K562 (cell line): ENCODE results near the gene EFNA2. TPM values are rescaled to one million over a fixed set of nuclear protein-coding genes. Genes with fewer than 3 reads are reported as not detected.
"Not testable (repeated sequence)": the region's sequence is repeated elsewhere in the genome, so short reads cannot be mapped to it uniquely, and the experiment has no call there.

Source experiments
- ATAC-seq: fragments of 200-7000 bp; cut with Tn5 transposase; 3 replicates; pipeline ENCODE4 v1.9.1; 2020; ENCODE audit warnings: moderate library complexity
- BruUV-seq: library from RNA; stranded (reverse); fragments of 400-500 nt; replicated peaks from 2 replicates; lab custom pipeline; 2021; lab: Mats Ljungman, UMichigan
- CTCF ChIA-PET: fragments of 300-600 bp; formaldehyde crosslinking; extraction: SDS; loops from one replicate; lab custom pipeline; 2021; ENCODE audit warnings: low intra/inter-chr PET ratio; lab: Yijun Ruan, JAX
- POLR2A ChIA-PET: fragments of 300-600, 350-650 bp; sonication (Branson Sonifier 250); formaldehyde crosslinking; extraction: SDS; loops from one replicate; lab custom pipeline; 2021; ENCODE audit warnings: antibody characterized with exemption, inconsistent platforms; lab: Yijun Ruan, JAX
- DNase-seq, 4 experiments: peaks; one replicate each; pipeline versions ENCODE4 v3.0.0 to v3.0.0-alpha.2; 2011 to 2018; ENCODE audit warnings: low spot score in 3 of 4, mixed read lengths in 3 of 4; ENCODE audit errors: extremely low read depth in 1 of 4
- FAIRE-seq: peaks from 2 replicates; lab custom pipeline; 2011; peaks lifted over from hg19 to GRCh38; lab: Jason Lieb, UNC
- H2AFZ ChIP-seq: 2 replicates; pipeline ENCODE4 v1.6.0; 2011; ENCODE audit warnings: low read depth, low read length, control low read depth, inconsistent platforms
- H3K27ac ChIP-seq: fragments of 200-600 bp; 3 replicates; pipeline ENCODE4 v1.8.0; 2011; ENCODE audit warnings: low read depth, mild to moderate bottlenecking, control low read depth, inconsistent platforms, low read length, moderate library complexity, mixed read lengths; ENCODE audit errors: extremely low read depth
- H3K27me3 ChIP-seq, 2 experiments: fragments of 300-600 bp in 1 of 2; 2 replicates in 1 of 2; 3 replicates in 1 of 2; pipeline versions ENCODE4 v1.6.0 to v1.8.0; 2011; ENCODE audit warnings: inconsistent platforms in 2 of 2, low read length in 2 of 2, mild to moderate bottlenecking in 1 of 2, mixed read lengths in 1 of 2, moderate library complexity in 1 of 2; ENCODE audit not compliant: control insufficient read depth in 2 of 2, insufficient read depth in 2 of 2
- H3K36me3 ChIP-seq: fragments of 300-600 bp; 3 replicates; pipeline ENCODE4 v1.8.0; 2011; ENCODE audit warnings: mild to moderate bottlenecking, low read length, inconsistent platforms; ENCODE audit not compliant: control insufficient read depth, insufficient read depth
- H3K4me1 ChIP-seq, 2 experiments: fragments of 200-600 bp in 1 of 2; replicated peaks in 1 of 2; 2 replicates in 1 of 2; 3 replicates in 1 of 2; pipeline versions ENCODE4 v1.5.1 to v1.8.0; 2011; ENCODE audit warnings: inconsistent platforms in 2 of 2, low read length in 2 of 2, mild to moderate bottlenecking in 1 of 2, mixed read lengths in 1 of 2, moderate library complexity in 1 of 2; ENCODE audit not compliant: control insufficient read depth in 2 of 2, insufficient read depth in 2 of 2
- H3K4me2 ChIP-seq: 2 replicates; pipeline ENCODE4 v1.6.1; 2011; ENCODE audit warnings: low read length, control low read depth, inconsistent platforms, mixed read lengths; ENCODE audit not compliant: insufficient read depth
- H3K4me3 ChIP-seq: fragments of 200-600 bp; sonication (generic), shearing (Covaris generic); 2 replicates; pipeline ENCODE4 v1.5.1; 2016; ENCODE audit warnings: control low read depth, inconsistent platforms
- H3K79me2 ChIP-seq: fragments of 200-600 bp; 3 replicates; pipeline ENCODE4 v1.8.0; 2011; ENCODE audit warnings: low read length, inconsistent platforms; ENCODE audit not compliant: control insufficient read depth, insufficient read depth
- H3K9ac ChIP-seq, 2 experiments: 2 replicates each; pipeline versions ENCODE4 v1.6.0 to v1.6.1; 2011; ENCODE audit warnings: low read depth in 2 of 2, low read length in 2 of 2, control low read depth in 1 of 2, inconsistent platforms in 1 of 2, mild to moderate bottlenecking in 1 of 2, mixed read lengths in 1 of 2; ENCODE audit not compliant: insufficient read depth in 1 of 2
- H3K9me1 ChIP-seq: one replicate; pipeline ENCODE4 v1.6.0; 2011; ENCODE audit warnings: inconsistent platforms, mild to moderate bottlenecking, low read length, moderate library complexity; ENCODE audit not compliant: control insufficient read depth, insufficient read depth
- H3K9me3 ChIP-seq: replicated peaks from 2 replicates; pipeline ENCODE4 v1.5.1; 2011; ENCODE audit warnings: low read depth, low read length, inconsistent platforms; ENCODE audit not compliant: control insufficient read depth, insufficient read depth
- H4K20me1 ChIP-seq: replicated peaks from 2 replicates; pipeline ENCODE4 v1.6.1; 2011; ENCODE audit warnings: low read length, inconsistent platforms, mixed read lengths; ENCODE audit not compliant: control insufficient read depth, insufficient read depth
- ADNP ChIP-seq: fragments of 200-800 bp; sonication (Bioruptor generic); IDR thresholded peaks from 2 replicates; pipeline ENCODE4 v1.6.1; 2016; ENCODE audit warnings: missing genetic modification characterization, missing compliant biosample characterization
- ARID1B ChIP-seq: fragments of 450-650 bp; IDR thresholded peaks from 2 replicates; pipeline ENCODE4 v1.6.1; 2016; ENCODE audit warnings: antibody characterized with exemption, mild to moderate bottlenecking, inconsistent platforms
- C11orf30 ChIP-seq: fragments of 450-650 bp; IDR thresholded peaks from 2 replicates; pipeline ENCODE4 v1.6.1; 2016; ENCODE audit warnings: low read depth, mild to moderate bottlenecking
- CBFA2T3 ChIP-seq: fragments of 450-650 bp; IDR thresholded peaks from 2 replicates; pipeline ENCODE4 v1.6.1; 2017
- CEBPB ChIP-seq: fragments of 450-650 bp; IDR thresholded peaks from 2 replicates; pipeline ENCODE4 v1.6.1; 2016; ENCODE audit warnings: missing genetic modification characterization, missing compliant biosample characterization
- HDAC2 ChIP-seq: fragments of 450-650 bp; IDR thresholded peaks from 2 replicates; pipeline ENCODE4 v1.6.1; 2016; ENCODE audit warnings: mild to moderate bottlenecking
- MAFF ChIP-seq: IDR thresholded peaks from 2 replicates; pipeline ENCODE4 v1.6.1; 2012; ENCODE audit warnings: low read length, improper control_type of control experiment
- MAFG ChIP-seq: fragments of 450-650 bp; conservative IDR thresholded peaks from 2 replicates; pipeline ENCODE4 v1.6.1; 2016; ENCODE audit warnings: missing genetic modification characterization, missing compliant biosample characterization
- MEIS2 ChIP-seq: fragments of 450-650 bp; IDR thresholded peaks from 2 replicates; pipeline ENCODE4 v1.6.1; 2014; ENCODE audit warnings: mild to moderate bottlenecking; ENCODE audit not compliant: partially characterized antibody
- NFE2 ChIP-seq: IDR thresholded peaks from 2 replicates; pipeline ENCODE4 v1.6.1; 2014; ENCODE audit warnings: antibody characterized with exemption, low read depth
- NFIC ChIP-seq: fragments of 450-650 bp; IDR thresholded peaks from 2 replicates; pipeline ENCODE4 v1.6.1; 2017; ENCODE audit warnings: mild to moderate bottlenecking, inconsistent platforms
- NR2C2 ChIP-seq, 2 experiments: fragments of 200-800 bp in 1 of 2; sonication (Bioruptor generic) in 1 of 2; sonication (generic) in 1 of 2; formaldehyde crosslinking in 1 of 2; IDR thresholded peaks; 2 replicates each; pipeline versions ENCODE4 v1.6.1 to v1.8.0; 2016 to 2022; ENCODE audit warnings: mild to moderate bottlenecking in 1 of 2, missing compliant biosample characterization in 1 of 2, missing genetic modification characterization in 1 of 2, missing genetic modification reagents in 1 of 2
- PBX2 ChIP-seq, 2 experiments: IDR thresholded peaks in 1 of 2; conservative IDR thresholded peaks in 1 of 2; 2 replicates each; pipeline ENCODE4 v1.6.1; 2016; ENCODE audit warnings: low read depth in 2 of 2, mild to moderate bottlenecking in 1 of 2, missing compliant biosample characterization in 1 of 2, missing genetic modification characterization in 1 of 2, moderate library complexity in 1 of 2
- PKNOX1 ChIP-seq: fragments of 450-650 bp; IDR thresholded peaks from 2 replicates; pipeline ENCODE4 v1.6.1; 2016
- RCOR1 ChIP-seq, 2 experiments: IDR thresholded peaks; 2 replicates each; pipeline ENCODE4 v1.6.1; 2012; ENCODE audit warnings: low read depth in 2 of 2, low read length in 2 of 2, borderline replicate concordance in 1 of 2, improper control_type of control experiment in 1 of 2
- SMARCE1 ChIP-seq: fragments of 450-650 bp; IDR thresholded peaks from 2 replicates; pipeline ENCODE4 v1.7.1; 2016; ENCODE audit warnings: mild to moderate bottlenecking
- TRIM24 ChIP-seq, 2 experiments: fragments of 450-650 bp; IDR thresholded peaks; 2 replicates each; pipeline ENCODE4 v1.6.1; 2016
- ZNF316 ChIP-seq: fragments of 450-650 bp; IDR thresholded peaks from 2 replicates; pipeline ENCODE4 v1.6.1; 2016
- ZNF384 ChIP-seq: IDR thresholded peaks from 2 replicates; pipeline ENCODE4 v1.6.1; 2012; ENCODE audit warnings: low read depth, low read length, improper control_type of control experiment
- WGBS: fragments of 100-300 bp; shearing (Covaris generic); methylation state at CpG from one replicate; pipeline ENCODE4 v1.1.6; 2016; ENCODE audit warnings: low coverage, mixed read lengths; ENCODE audit not compliant: insufficient coverage; ENCODE audit errors: missing lambda C conversion rate; 5-methylcytosine and 5-hydroxymethylcytosine counted together
- in situ Hi-C: fragments of 300-500 bp; cut with MboI; formaldehyde crosslinking; loops from 4 replicates; pipeline ENCODE4 v1.15.0; 2018; ENCODE audit warnings: inconsistent platforms, mixed read lengths
- intact Hi-C: fragments of 100-400 bp; cut with micrococcal nuclease; formaldehyde crosslinking; loops from 2 replicates; pipeline ENCODE4 v1.14.2; 2022
- polyA plus RNA-seq, 8 experiments: library from polyadenylated mRNA; depleted of rRNA in 4 of 8; stranded (reverse) in 5 of 8; unstranded in 3 of 8; fragments of >200 nt; fragmentation: Nextera tagmentation in 2 of 8; fragmentation: Illumina TruSeq in 1 of 8; extraction: Ambion mirVana in 2 of 8; extraction: Trizol in 1 of 8; gene quantifications; 2 replicates each; pipeline versions ENCODE4 v1.2.1 to v1.2.3, GENCODE V29; 2011 to 2014; ENCODE audit warnings: inconsistent platforms in 1 of 8, missing spikeins in 1 of 8
- total RNA-seq, 7 experiments: library from RNA; depleted of rRNA in 6 of 7; stranded (reverse); fragments of >200 nt in 6 of 7; fragmentation: Illumina TruSeq in 2 of 7; extraction: Trizol in 2 of 7; gene quantifications; 2 replicates each; pipeline versions ENCODE4 v1.2.1 to v1.2.3, GENCODE V29; 2011 to 2021; ENCODE audit warnings: low replicate concordance in 1 of 7

EFNA2 gene
- total and polyA plus RNA-seq, 9 of the 15 experiments (the other 6 are each of a cell fraction or from before 2014, with no cell fraction given), result 0.11 to 0.44 (median 0.15) TPM; not detected in 6

DNA sequence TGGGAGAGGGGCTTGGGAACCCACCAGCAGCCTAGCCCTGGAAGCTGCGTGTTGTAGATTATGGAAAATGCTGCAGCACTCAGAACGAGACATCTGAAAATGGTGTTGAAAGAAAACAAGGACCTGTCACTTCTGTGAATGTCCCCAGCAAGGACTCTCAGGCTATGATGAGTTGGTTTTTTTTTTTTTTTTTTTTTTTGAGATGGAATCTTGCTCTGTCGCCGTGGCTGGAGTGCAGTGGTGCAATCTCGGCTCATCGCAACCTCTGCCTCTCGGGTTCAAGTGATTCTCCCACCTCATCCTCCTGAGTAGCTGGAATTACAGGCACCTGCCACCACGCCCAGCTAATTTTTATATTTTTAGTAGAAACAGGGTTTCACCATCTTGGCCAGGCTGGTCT is 46.5 kb downstream of the EFNA2 start:
- DNase-seq; CTCF ChIA-PET; intact Hi-C loops; H3K27me3 ChIP-seq; BruUV-seq; H3K4me3 ChIP-seq; in situ Hi-C loops; POLR2A ChIA-PET; H3K9me3 ChIP-seq; H3K36me3 ChIP-seq; H3K27ac ChIP-seq; H4K20me1 ChIP-seq; H3K9me1 ChIP-seq; H3K79me2 ChIP-seq; TF ChIP-seq NR2C2 (CRISPR knock-in tag; IDR thresholded peaks at IDR 0.05); PBX2 (CRISPR knock-in tag; IDR thresholded peaks at IDR 0.05; ENCODE audit: low read depth): not testable (repeated sequence)
- H2AFZ ChIP-seq, result peak overlapping the region; percentile 82
- peak overlapping the region in 1 of 2 experiments; percentile 75; a peak in 1 of 4 replicates for H3K9ac ChIP-seq
- peak overlapping the region; percentile 64 for H3K4me2 ChIP-seq
- ATAC-seq (peak; percentile 62), FAIRE-seq (peak; percentile 76)
- WGBS, result 21% methylated on average over 6 of the region's 8 CpGs
- peaks cover 6 to 40% of the 10 kb centered on the region in 2 experiments for H3K4me1 ChIP-seq
- peak; percentile 15; the same call in 1 of the 2 replicates for TF ChIP-seq CBFA2T3
- peak; percentile 81 for TF ChIP-seq CEBPB (tag)
- TF ChIP-seq PKNOX1, result peak; percentile 57
- TF ChIP-seq MAFG, result peak; percentile 70
- TF ChIP-seq ZNF384, result peak; percentile 94
- peak; percentile 58; the same call in 1 of the 2 replicates for TF ChIP-seq C11orf30
- peak; percentile 24; the same call in 1 of the 2 replicates for TF ChIP-seq ARID1B
- 0 out of 2 replicates have a peak, but pooled peaks have one; percentile 24 for TF ChIP-seq NR2C2 (tag; IDR thresholded peaks at IDR 0.05)
- peak; percentile 37; the same call in 1 of the 2 replicates for TF ChIP-seq NFIC
- peak; percentile 64; the same call in 1 of the 2 replicates for TF ChIP-seq HDAC2
- TF ChIP-seq NFE2, result peak; percentile 70
- TF ChIP-seq RCOR1 (IDR thresholded peaks at IDR 0.05; ENCODE audit: borderline replicate concordance in 1 of 2, low read depth in 2 of 2, low read length in 2 of 2), result peak in 1 of 2 experiments; percentile 61; a peak in 1 of 4 replicates
- 0 out of 4 replicates have a peak, but pooled peaks of 1 of the 2 experiments have one; percentile 17 for TF ChIP-seq TRIM24 (IDR thresholded peaks at IDR 0.05)
- TF ChIP-seq MEIS2, result peak; percentile 36
- 0 out of 2 replicates have a peak, but pooled peaks have one; percentile 21 for TF ChIP-seq ADNP (tag)
- peak; percentile 18; the same call in 1 of the 2 replicates for TF ChIP-seq SMARCE1
- TF ChIP-seq MAFF, result peak; percentile 29; the same call in 1 of the 2 replicates
- TF ChIP-seq PBX2 (tag; conservative IDR thresholded peaks at IDR 0.05; ENCODE audit: low read depth), result peak; percentile 49; the same call in 1 of the 2 replicates
- TF ChIP-seq ZNF316, result peak; percentile 77
